K562 (cell line): ENCODE data around the gene INTS4. TPM values are rescaled to one million over a fixed set of nuclear protein-coding genes. Genes with fewer than 3 reads are reported as not detected.

Experiments
- ATF7 ChIP-seq: fragments of 450-650 bp; IDR thresholded peaks from 2 replicates; pipeline ENCODE4 v1.7.1; 2014; ENCODE audit warnings: mild to moderate bottlenecking, moderate library complexity
- BRF2 ChIP-seq: IDR thresholded peaks from 3 replicates; pipeline ENCODE4 v1.6.1; 2011; ENCODE audit warnings: borderline replicate concordance, mild to moderate bottlenecking; ENCODE audit not compliant: insufficient read length, insufficient read depth
- CEBPB ChIP-seq: fragments of 450-650 bp; IDR thresholded peaks from 2 replicates; pipeline ENCODE4 v1.6.1; 2016; ENCODE audit warnings: missing genetic modification characterization, missing compliant biosample characterization
- CTBP1 ChIP-seq: fragments of 450-650 bp; IDR thresholded peaks from 2 replicates; pipeline ENCODE4 v1.6.1; 2016; ENCODE audit warnings: borderline replicate concordance
- E2F1 ChIP-seq: sonication (generic); formaldehyde crosslinking; IDR thresholded peaks from 2 replicates; pipeline ENCODE4 v1.8.1; 2023; ENCODE audit warnings: mild to moderate bottlenecking, missing genetic modification reagents, moderate library complexity
- ETV6 ChIP-seq, 3 experiments: fragments of 150-350 bp in 1 of 3; sonication (generic) in 1 of 3; formaldehyde crosslinking in 1 of 3; IDR thresholded peaks; 2 replicates each; pipeline versions ENCODE4 v1.6.1 to v1.8.0; 2014 to 2022; ENCODE audit warnings: borderline replicate concordance in 2 of 3, low read depth in 2 of 3, antibody characterized with exemption in 1 of 3, low read length in 1 of 3, mild to moderate bottlenecking in 1 of 3, missing genetic modification reagents in 1 of 3
- HDAC2 ChIP-seq: fragments of 450-650 bp; IDR thresholded peaks from 2 replicates; pipeline ENCODE4 v1.6.1; 2016; ENCODE audit warnings: mild to moderate bottlenecking
- JUND ChIP-seq, 2 experiments: IDR thresholded peaks; 2 replicates in 1 of 2; 3 replicates in 1 of 2; pipeline ENCODE4 v1.6.1; 2011; ENCODE audit warnings: borderline replicate concordance in 2 of 2, low read depth in 2 of 2, low read length in 2 of 2, improper control_type of control experiment in 1 of 2, missing biosample characterization in 1 of 2, missing genetic modification characterization in 1 of 2, missing genetic modification reagents in 1 of 2
- KDM1A ChIP-seq, 2 experiments: fragments of 450-650 bp; IDR thresholded peaks; 2 replicates each; pipeline ENCODE4 v1.6.1; 2016; ENCODE audit warnings: mild to moderate bottlenecking in 2 of 2
- MLLT1 ChIP-seq, 2 experiments: fragments of 450-650 bp; IDR thresholded peaks; 2 replicates each; pipeline ENCODE4 v1.6.1; 2016
- NCOR1 ChIP-seq: fragments of 450-650 bp; IDR thresholded peaks from 2 replicates; pipeline ENCODE4 v1.6.1; 2016; ENCODE audit warnings: mild to moderate bottlenecking, moderate library complexity
- VEZF1 ChIP-seq: fragments of 200-800 bp; sonication (Bioruptor generic); IDR thresholded peaks from 2 replicates; pipeline ENCODE4 v1.6.1; 2017; ENCODE audit warnings: missing genetic modification characterization, missing compliant biosample characterization
- ZMIZ1 ChIP-seq, 2 experiments: fragments of 150-350 bp in 1 of 2; IDR thresholded peaks; 2 replicates each; pipeline ENCODE4 v1.6.1; 2012 to 2016; ENCODE audit warnings: low read depth in 2 of 2, low read length in 2 of 2, mild to moderate bottlenecking in 1 of 2, moderate library complexity in 1 of 2
- ZNF589 ChIP-seq: fragments of 200-800 bp; sonication (Bioruptor generic); IDR thresholded peaks from 2 replicates; pipeline ENCODE4 v1.6.1; 2016; ENCODE audit warnings: low read depth, missing genetic modification characterization, missing compliant biosample characterization
- ZNF76 ChIP-seq: fragments of 250-450 bp; sonication (Bioruptor Pico); IDR thresholded peaks from 2 replicates; pipeline ENCODE4 v1.4.0; 2020; ENCODE audit warnings: mild to moderate bottlenecking, moderate library complexity, borderline replicate concordance
- polyA plus RNA-seq, 8 experiments: library from polyadenylated mRNA; depleted of rRNA in 4 of 8; stranded (reverse) in 5 of 8; unstranded in 3 of 8; fragments of >200 nt; fragmentation: Nextera tagmentation in 2 of 8; fragmentation: Illumina TruSeq in 1 of 8; extraction: Ambion mirVana in 2 of 8; extraction: Trizol in 1 of 8; gene quantifications; 2 replicates each; pipeline versions ENCODE4 v1.2.1 to v1.2.3, GENCODE V29; 2011 to 2014; ENCODE audit warnings: inconsistent platforms in 1 of 8, missing spikeins in 1 of 8
- total RNA-seq, 7 experiments: library from RNA; depleted of rRNA in 6 of 7; stranded (reverse); fragments of >200 nt in 6 of 7; fragmentation: Illumina TruSeq in 2 of 7; extraction: Trizol in 2 of 7; gene quantifications; 2 replicates each; pipeline versions ENCODE4 v1.2.1 to v1.2.3, GENCODE V29; 2011 to 2021; ENCODE audit warnings: low replicate concordance in 1 of 7

The INTS4 gene
- total and polyA plus RNA-seq, 9 of the 15 experiments (the other 6 are each of a cell fraction or from before 2014, with no cell fraction given) = 28.4 to 53.4 (median 44.5) TPM

GRCh38 chr11:78000193-78000592, 5.7 kb upstream of the INTS4 start (continued):
- no peak for TF ChIP-seq HDAC2
- TF ChIP-seq ATF7 = peak; percentile 14; the same call in 1 of the 2 replicates
- TF ChIP-seq ZNF589 (CRISPR knock-in tag) = no peak
- no peak for TF ChIP-seq ZMIZ1 (IDR thresholded peaks at IDR 0.05; ENCODE audit: low read depth in 2 of 2, low read length in 2 of 2)
- no peak for TF ChIP-seq ZNF76 (CRISPR knock-in tag)
- no peak for TF ChIP-seq CEBPB (tag)
- 0 out of 2 replicates have a peak, but pooled peaks have one; percentile 12 for TF ChIP-seq NCOR1
- TF ChIP-seq KDM1A (IDR thresholded peaks at IDR 0.05) = peak in 1 of 2 experiments; percentile 9; a peak in 1 of 4 replicates
- TF ChIP-seq JUND (IDR thresholded peaks at IDR 0.05; ENCODE audit: borderline replicate concordance, low read depth, low read length) = peak; percentile 7; the same call in 1 of the 2 replicates
- no peak for TF ChIP-seq JUND (tag; IDR thresholded peaks at IDR 0.05; ENCODE audit: borderline replicate concordance, low read depth, low read length)
- TF ChIP-seq VEZF1 (CRISPR knock-in tag) = no peak
- TF ChIP-seq E2F1 (CRISPR knock-in tag) = peak; percentile 34; the same call in 1 of the 2 replicates
- TF ChIP-seq ETV6 (IDR thresholded peaks at IDR 0.05; ENCODE audit: borderline replicate concordance in 1 of 2, low read depth in 2 of 2, low read length in 1 of 2) = no peak
- no peak for TF ChIP-seq ETV6 (CRISPR knock-in tag; IDR thresholded peaks at IDR 0.05; ENCODE audit: borderline replicate concordance)
- peak; percentile 22 to 33; a peak in 1 of 4 replicates for TF ChIP-seq MLLT1 (IDR thresholded peaks at IDR 0.05)
- TF ChIP-seq CTBP1 = peak; percentile 28; the same call in 1 of the 2 replicates
- no peak for TF ChIP-seq BRF2
